Suppressor macrophage treated with lipopolysaccharide for 4 hours (primary cell): Measurements from ENCODE around the gene JAKMIP2.

Source experiments
- DNase-seq: peaks from one replicate; pipeline ENCODE4 v3.0.0-alpha.2; 2020

JAKMIP2 gene

GRCh38 chr5:147786142-147786541, 3.6 kb upstream of the JAKMIP2 start:
- no peak for DNase-seq

GRCh38 chr5:147784146-147784987, 1.8 kb upstream of the JAKMIP2 start:
- peak; percentile 46 for DNase-seq

- DNase-seq: no peak
These were observed 1.5 kb downstream of the JAKMIP2 start for GRCh38 chr5:147780924-147781573.

- no peak for DNase-seq
These were observed 2.8 kb downstream of the JAKMIP2 start for GRCh38 chr5:147779694-147780093.

- DNase-seq: no peak
These were observed 5.5 kb downstream of the JAKMIP2 start for GRCh38 chr5:147776989-147777388.

GRCh38 chr5:147773587-147773986, 8.9 kb downstream of the JAKMIP2 start:
- no peak for DNase-seq

GRCh38 chr5:147773139-147773538, 9.4 kb downstream of the JAKMIP2 start:
- DNase-seq: no peak

- DNase-seq: no peak
These were observed 15.5 kb downstream of the JAKMIP2 start for GRCh38 chr5:147767048-147767447.

GRCh38 chr5:147763791-147764525, 18.6 kb downstream of the JAKMIP2 start:
- no peak for DNase-seq

- DNase-seq: no peak
These were observed 22.2 kb downstream of the JAKMIP2 start for GRCh38 chr5:147760086-147760875.

GRCh38 chr5:147759441-147759840, 23.1 kb downstream of the JAKMIP2 start:
- DNase-seq: no peak

- no peak for DNase-seq
These were observed 26.0 kb downstream of the JAKMIP2 start for GRCh38 chr5:147756566-147756965.

GRCh38 chr5:147754372-147755122, 28.0 kb downstream of the JAKMIP2 start:
- no peak for DNase-seq

GRCh38 chr5:147753765-147754164, 28.8 kb downstream of the JAKMIP2 start:
- DNase-seq: no peak

- DNase-seq: no peak
These were observed 29.8 kb downstream of the JAKMIP2 start for GRCh38 chr5:147752666-147753290.

GRCh38 chr5:147752033-147752432, 30.5 kb downstream of the JAKMIP2 start:
- no peak for DNase-seq

- no peak for DNase-seq
These were observed 31.2 kb downstream of the JAKMIP2 start for GRCh38 chr5:147751156-147751830.

GRCh38 chr5:147750065-147750464, 32.5 kb downstream of the JAKMIP2 start:
- DNase-seq: no peak

GRCh38 chr5:147748590-147748989, 33.9 kb downstream of the JAKMIP2 start:
- no peak for DNase-seq

GRCh38 chr5:147746986-147747385, 35.5 kb downstream of the JAKMIP2 start:
- no peak for DNase-seq
